ENCODE results near the gene ACAD11. TPM values are rescaled to one million over a fixed set of nuclear protein-coding genes. Genes with fewer than 3 reads are reported as not detected.
"Not testable (repeated sequence)": the region's sequence is repeated elsewhere in the genome, so short reads cannot be mapped to it uniquely, and the experiment has no call there.

Gene ACAD11
- total RNA-seq, 1 experiment from 2014 or later, result 15.6 TPM

DNA sequence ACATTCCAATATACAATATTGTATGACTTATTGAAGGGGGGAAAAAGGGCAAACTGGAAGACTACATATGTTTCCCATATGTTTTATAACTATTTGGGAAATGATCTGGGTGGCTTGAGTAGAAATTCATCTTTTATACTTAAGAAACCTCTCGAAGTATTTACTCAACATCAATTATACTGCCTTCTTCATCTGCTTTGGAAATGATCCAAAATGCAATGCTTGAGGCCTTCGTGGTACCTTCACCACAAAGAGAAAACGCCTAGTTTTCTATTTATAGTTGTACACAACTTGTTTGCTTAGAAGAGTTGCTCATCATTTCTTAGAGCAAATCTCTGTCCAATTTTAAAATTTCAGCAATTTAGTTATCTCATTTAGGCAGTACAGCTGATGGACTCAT, 43.7 kb downstream of the ACAD11 start:
- H3K4me1 Mint-ChIP-seq, result no peaks in the 10 kb centered on the region
- no peak overlapping the region for H3K18ac ChIP-seq (ENCODE audit: insufficient read length, low read depth, low read length)
- H3K79me2 ChIP-seq (ENCODE audit: insufficient read depth, low read length), result no peaks in the 10 kb centered on the region
- no peaks in the 10 kb centered on the region for H3K27me3 Mint-ChIP-seq (ENCODE audit: low read depth)
- H3K27me3 ChIP-seq (ENCODE audit: insufficient read depth, low read length), result no peaks in the 10 kb centered on the region
- no peak overlapping the region for H2BK5ac ChIP-seq (ENCODE audit: insufficient read length, low read length)
- H2AK5ac ChIP-seq (ENCODE audit: insufficient read length, low read length), result no peak overlapping the region
- no peak overlapping the region for H2AFZ ChIP-seq (ENCODE audit: low read length)
- no peaks in the 10 kb centered on the region for H3K23me2 ChIP-seq (ENCODE audit: insufficient read length, low read depth, low read length, poor library complexity, severe bottlenecking)
- peaks cover 14 to 20% (median 17%) of the 10 kb centered on the region in 3 experiments for H3K36me3 Mint-ChIP-seq (ENCODE audit: insufficient read depth in 1 of 3, low read depth in 3 of 3)
- H4K91ac ChIP-seq (ENCODE audit: insufficient read length, low read depth, low read length), result no peak overlapping the region
- H3K4me2 ChIP-seq (ENCODE audit: insufficient read depth, insufficient read length, low read length), result no peak overlapping the region
- H3K56ac ChIP-seq (ENCODE audit: insufficient read length, low read depth, low read length), result no peak overlapping the region
- H3K23ac ChIP-seq (ENCODE audit: insufficient read length, low read depth, low read length), result no peak overlapping the region
- no peak overlapping the region for H4K5ac ChIP-seq (ENCODE audit: insufficient read length, low read depth, low read length)
- no peaks in the 10 kb centered on the region for H4K20me1 ChIP-seq (ENCODE audit: control insufficient read depth, insufficient read depth, insufficient read length)
- no peaks in the 10 kb centered on the region for H3K79me1 ChIP-seq (ENCODE audit: insufficient read depth, low read depth, low read length, poor library complexity, severe bottlenecking)
- H3K4me3 Mint-ChIP-seq, result no peak overlapping the region
- WGBS (ENCODE audit: extremely low coverage, insufficient read length, low lambda C conversion rate), result no CpG with 5 or more reads among the region's 3 CpGs
- H3K9me3 Mint-ChIP-seq, result peaks cover 2 to 5% of the 10 kb centered on the region in 2 experiments; a peak in 3 of 5 replicates
- no peak overlapping the region for H3K4ac ChIP-seq (ENCODE audit: low read depth, low read length)
- H3T11ph ChIP-seq (ENCODE audit: low read length), result no peak overlapping the region
- H3K14ac ChIP-seq (ENCODE audit: insufficient read depth, low read length), result no peak overlapping the region
- no peaks in the 10 kb centered on the region for H3K9me3 ChIP-seq (ENCODE audit: control insufficient read depth, low read depth, low read length)
- no peak overlapping the region for H4K8ac ChIP-seq (replicated peaks; ENCODE audit: insufficient read length, low read depth, low read length)
- H3K27ac Mint-ChIP-seq, result no peak overlapping the region
- H2BK120ac ChIP-seq (ENCODE audit: low read depth, low read length, poor library complexity, severe bottlenecking), result no peak overlapping the region
- H3K27ac ChIP-seq (ENCODE audit: insufficient read length, low read depth, low read length), result no peak overlapping the region
- no peaks in the 10 kb centered on the region for H3K4me1 ChIP-seq (ENCODE audit: insufficient read depth, low read length)
- no peak overlapping the region for H2BK20ac ChIP-seq (ENCODE audit: low read depth, low read length, poor library complexity, severe bottlenecking)
- no peak overlapping the region for H2BK15ac ChIP-seq (ENCODE audit: low read depth, low read length)
- DNase-seq, result no peak
- no peak overlapping the region for H2BK12ac ChIP-seq (ENCODE audit: insufficient read length, low read depth, low read length)
- no peak overlapping the region for H3K9ac ChIP-seq (ENCODE audit: extremely low read depth, insufficient read length, low read length)
- TF ChIP-seq, protein P1, sequence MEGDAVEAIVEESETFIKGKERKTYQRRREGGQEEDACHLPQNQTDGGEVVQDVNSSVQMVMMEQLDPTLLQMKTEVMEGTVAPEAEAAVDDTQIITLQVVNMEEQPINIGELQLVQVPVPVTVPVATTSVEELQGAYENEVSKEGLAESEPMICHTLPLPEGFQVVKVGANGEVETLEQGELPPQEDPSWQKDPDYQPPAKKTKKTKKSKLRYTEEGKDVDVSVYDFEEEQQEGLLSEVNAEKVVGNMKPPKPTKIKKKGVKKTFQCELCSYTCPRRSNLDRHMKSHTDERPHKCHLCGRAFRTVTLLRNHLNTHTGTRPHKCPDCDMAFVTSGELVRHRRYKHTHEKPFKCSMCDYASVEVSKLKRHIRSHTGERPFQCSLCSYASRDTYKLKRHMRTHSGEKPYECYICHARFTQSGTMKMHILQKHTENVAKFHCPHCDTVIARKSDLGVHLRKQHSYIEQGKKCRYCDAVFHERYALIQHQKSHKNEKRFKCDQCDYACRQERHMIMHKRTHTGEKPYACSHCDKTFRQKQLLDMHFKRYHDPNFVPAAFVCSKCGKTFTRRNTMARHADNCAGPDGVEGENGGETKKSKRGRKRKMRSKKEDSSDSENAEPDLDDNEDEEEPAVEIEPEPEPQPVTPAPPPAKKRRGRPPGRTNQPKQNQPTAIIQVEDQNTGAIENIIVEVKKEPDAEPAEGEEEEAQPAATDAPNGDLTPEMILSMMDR (conservative IDR thresholded peaks at IDR 0.05), result no peak

DNA sequence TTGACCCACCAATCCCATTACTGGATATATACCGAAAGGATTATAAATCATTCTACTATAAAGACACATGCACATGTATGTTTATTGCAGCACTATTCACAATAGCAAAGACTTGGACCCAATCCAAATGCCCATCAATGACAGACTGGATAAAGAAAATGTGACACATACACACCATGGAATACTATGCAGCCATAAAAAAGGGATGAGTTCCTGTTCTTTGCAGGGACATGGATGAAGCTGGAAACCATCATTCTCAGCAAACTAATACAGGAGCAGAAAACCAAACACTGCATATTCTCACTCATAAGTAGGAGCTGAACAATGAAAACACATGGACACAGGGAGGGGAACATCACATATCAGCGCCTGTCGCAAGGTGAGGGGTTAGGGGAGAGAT, 44.3 kb downstream of the ACAD11 start:
- WGBS (ENCODE audit: extremely low coverage, insufficient read length, low lambda C conversion rate), result no CpG with 5 or more reads among the region's 3 CpGs

More for the DNA sequence above, 44.3 kb downstream of the ACAD11 start:
- H3K9ac ChIP-seq (ENCODE audit: extremely low read depth, insufficient read length, low read length); H3K27me3 ChIP-seq (ENCODE audit: insufficient read depth, low read length); H4K8ac ChIP-seq (replicated peaks; ENCODE audit: insufficient read length, low read depth, low read length); H3T11ph ChIP-seq (ENCODE audit: low read length); H3K79me2 ChIP-seq (ENCODE audit: insufficient read depth, low read length); H3K4me2 ChIP-seq (ENCODE audit: insufficient read depth, insufficient read length, low read length); H3K56ac ChIP-seq (ENCODE audit: insufficient read length, low read depth, low read length); H3K4me1 ChIP-seq (ENCODE audit: insufficient read depth, low read length); H3K79me1 ChIP-seq (ENCODE audit: insufficient read depth, low read depth, low read length, poor library complexity, severe bottlenecking); H2BK20ac ChIP-seq (ENCODE audit: low read depth, low read length, poor library complexity, severe bottlenecking); H2BK15ac ChIP-seq (ENCODE audit: low read depth, low read length); H4K5ac ChIP-seq (ENCODE audit: insufficient read length, low read depth, low read length); H2AK5ac ChIP-seq (ENCODE audit: insufficient read length, low read length); H3K4ac ChIP-seq (ENCODE audit: low read depth, low read length); H3K9me3 Mint-ChIP-seq; H2BK12ac ChIP-seq (ENCODE audit: insufficient read length, low read depth, low read length); H2BK120ac ChIP-seq (ENCODE audit: low read depth, low read length, poor library complexity, severe bottlenecking); H3K23ac ChIP-seq (ENCODE audit: insufficient read length, low read depth, low read length); H3K27ac Mint-ChIP-seq; H3K23me2 ChIP-seq (ENCODE audit: insufficient read length, low read depth, low read length, poor library complexity, severe bottlenecking); H3K18ac ChIP-seq (ENCODE audit: insufficient read length, low read depth, low read length); H3K4me1 Mint-ChIP-seq; H2AFZ ChIP-seq (ENCODE audit: low read length); H3K4me3 Mint-ChIP-seq; H2BK5ac ChIP-seq (ENCODE audit: insufficient read length, low read length); DNase-seq; H3K27me3 Mint-ChIP-seq (ENCODE audit: low read depth); H4K91ac ChIP-seq (ENCODE audit: insufficient read length, low read depth, low read length); H3K27ac ChIP-seq (ENCODE audit: insufficient read length, low read depth, low read length); H4K20me1 ChIP-seq (ENCODE audit: control insufficient read depth, insufficient read depth, insufficient read length); H3K9me3 ChIP-seq (ENCODE audit: control insufficient read depth, low read depth, low read length); H3K14ac ChIP-seq (ENCODE audit: insufficient read depth, low read length): not testable (repeated sequence)
- H3K36me3 Mint-ChIP-seq (ENCODE audit: insufficient read depth in 1 of 3, low read depth in 3 of 3), result peaks cover 14 to 20% (median 17%) of the 10 kb centered on the region in 3 experiments
